HG03135 (cell line): Measurements from ENCODE around the gene RPL36A.

Experiments
- ATAC-seq: cut with Tn5 transposase; IDR thresholded peaks from one replicate; pipeline ENCODE4 v1.9.1; 2021; ENCODE audit warnings: mild to moderate bottlenecking, moderate library complexity; ENCODE audit not compliant: unreplicated experiment

RPL36A gene

DNA sequence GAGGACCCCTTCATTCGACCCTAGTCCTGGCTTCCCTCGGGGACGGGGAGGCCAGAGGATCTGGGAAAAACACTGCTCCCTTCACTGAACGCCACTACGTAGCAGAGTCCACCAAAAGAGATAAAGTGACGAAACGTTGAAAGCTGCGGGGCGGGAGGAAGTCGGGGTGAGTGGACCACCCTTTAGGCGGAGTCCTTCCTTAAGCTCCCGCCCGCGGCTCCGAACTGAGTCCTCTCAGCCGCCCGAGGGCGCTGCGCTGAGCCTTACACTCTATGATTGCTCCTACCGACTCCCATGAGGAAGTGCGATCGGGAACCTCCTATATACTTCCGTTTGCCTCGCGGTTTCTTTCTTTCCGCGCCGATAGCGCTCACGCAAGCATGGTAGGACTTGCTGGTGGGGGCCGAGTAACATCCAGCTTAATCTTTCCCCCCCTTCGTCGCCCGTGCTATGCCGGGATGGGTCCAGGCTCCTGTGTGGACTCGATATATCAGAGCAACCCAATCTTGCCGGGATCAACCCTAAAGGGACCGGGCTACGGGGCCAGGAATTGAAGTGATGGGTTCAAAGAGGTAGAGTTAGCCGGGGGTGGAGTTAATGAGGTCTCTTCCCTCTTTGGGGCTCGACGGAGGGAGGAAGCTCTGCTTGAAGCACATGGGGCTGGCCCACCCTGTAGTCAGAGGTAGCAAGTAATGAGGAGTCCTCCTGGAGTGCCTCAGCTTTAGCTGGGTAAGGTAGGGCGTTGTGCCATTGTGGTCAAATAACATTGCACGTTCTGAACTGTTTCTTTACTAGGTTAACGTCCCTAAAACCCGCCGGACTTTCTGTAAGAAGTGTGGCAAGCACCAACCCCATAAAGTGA is at the start of gene RPL36A:
Gene RPL36A, plus strand, starts transcription at position 348 of the 862 bp plus-strand sequence. Its CDS starts 33 bp downstream, at position 381.
- peak; percentile 79 for ATAC-seq

DNA sequence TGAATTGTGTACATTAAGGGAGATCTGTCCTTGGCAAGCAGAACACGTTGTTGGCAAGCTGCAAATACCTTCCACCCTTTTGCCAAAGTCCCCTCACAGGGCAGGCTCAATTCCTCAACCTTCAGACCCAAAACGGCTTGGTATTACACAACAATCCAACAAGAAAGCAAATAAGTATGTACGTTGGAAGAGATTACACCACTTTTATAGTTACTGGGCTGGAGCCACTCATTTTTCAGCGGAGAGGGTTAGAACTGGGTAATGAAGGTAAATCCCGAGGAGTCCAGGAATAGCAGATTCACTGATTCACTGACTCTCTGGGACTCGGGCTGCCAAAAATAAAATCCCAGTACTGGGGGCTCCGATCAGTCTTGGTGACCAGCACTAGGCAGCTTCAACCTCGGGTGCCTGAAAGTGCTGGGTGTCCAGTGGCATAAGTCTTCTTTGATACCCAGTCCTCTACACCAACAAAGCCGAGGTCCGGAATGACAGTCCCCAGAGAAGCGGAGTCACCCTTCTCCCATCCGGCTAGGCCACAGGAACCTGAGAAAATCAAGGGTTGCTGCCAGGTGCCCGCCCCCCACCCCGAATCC is 42.9 kb upstream of the RPL36A start:
- peak; percentile 14 for ATAC-seq

DNA sequence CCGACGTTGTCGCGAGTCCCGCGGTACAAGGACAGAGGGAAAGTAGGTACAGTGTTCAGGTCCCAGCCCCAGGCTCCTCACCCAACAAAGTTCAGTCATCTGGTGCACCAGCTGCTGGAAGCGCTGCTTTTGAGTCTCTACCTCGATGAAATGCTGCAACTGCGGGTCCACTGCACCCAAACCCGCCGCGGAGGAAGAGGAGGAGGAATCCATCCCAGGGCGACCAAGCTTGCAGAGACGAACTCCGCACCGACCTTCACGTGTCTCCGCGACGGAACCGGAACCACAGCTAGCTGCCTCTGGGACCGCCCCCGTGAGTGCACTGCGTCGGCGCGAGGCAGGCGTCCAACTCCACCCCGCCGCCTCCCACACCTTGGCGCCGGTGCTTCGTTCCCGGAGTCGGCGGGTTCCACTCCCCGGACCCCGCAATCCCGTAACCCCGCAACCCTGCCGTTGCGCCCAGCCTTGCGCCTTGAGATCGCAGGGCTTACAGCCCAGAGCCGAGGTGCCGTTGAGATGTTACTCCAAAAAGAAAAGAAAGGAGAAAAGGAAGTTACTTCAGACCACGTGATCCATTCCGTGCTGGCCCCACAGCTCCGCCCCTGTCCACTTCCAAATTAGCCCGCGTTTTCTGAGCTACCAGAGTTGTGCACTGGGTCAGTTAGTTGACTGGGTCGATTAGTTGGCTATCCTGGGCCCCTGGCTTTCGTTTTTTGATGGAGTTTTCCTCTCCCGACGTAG is 42.2 kb upstream of the RPL36A start, which contains the start of gene TIMM8A:
Gene TIMM8A, minus strand, starts transcription at position 291 of the 741 bp plus-strand sequence. Its CDS starts 78 bp downstream, at position 213.
- peak; percentile 97 for ATAC-seq

DNA sequence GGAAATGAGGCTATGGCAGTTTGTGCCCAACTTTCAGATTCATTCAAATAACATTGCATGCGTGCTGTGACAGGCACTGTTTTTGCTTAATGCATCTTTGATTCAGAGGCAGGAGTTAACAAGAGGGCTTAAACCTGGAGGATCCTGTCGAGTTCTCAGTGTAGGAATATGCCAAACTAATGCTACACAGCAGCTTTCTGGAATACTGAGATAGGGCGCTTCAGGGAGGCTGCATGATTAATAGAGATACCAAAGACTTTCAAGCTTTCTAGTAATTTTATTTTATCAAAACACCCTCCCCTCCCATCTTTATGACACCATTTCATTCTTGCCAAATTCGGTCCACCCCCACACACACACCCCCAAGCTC is 41.6 kb upstream of the RPL36A start:
- ATAC-seq, result no peak

DNA sequence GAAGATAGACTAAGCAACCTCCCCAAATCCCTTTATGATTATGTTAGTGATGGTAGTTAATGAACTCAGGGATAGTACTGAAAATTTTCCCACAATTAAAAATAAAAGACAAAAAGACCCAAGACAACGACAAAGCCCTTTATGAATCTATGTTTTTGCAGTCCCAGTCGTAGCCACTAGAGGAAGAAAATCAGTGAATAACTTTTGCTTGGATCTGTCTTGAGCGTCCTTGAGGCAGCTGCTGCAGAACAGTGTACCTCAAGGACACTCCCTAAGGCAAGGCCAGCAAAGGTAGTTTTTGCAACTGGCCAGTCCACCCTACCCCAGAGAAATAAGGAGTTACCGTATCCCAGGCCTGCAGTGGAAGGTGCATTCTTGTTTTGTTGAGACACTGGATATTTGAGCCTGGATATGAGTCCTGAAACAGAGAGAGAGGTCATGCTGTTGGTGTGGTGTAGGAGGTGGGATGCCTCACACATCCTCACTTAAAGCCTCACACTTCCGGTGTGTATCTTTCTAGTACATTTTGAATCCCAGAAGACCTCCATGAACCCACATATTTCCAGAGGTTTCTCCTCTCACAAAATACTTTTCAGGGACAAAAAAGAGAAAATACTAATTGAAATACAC is 33.5 kb upstream of the RPL36A start:
- ATAC-seq, result no peak

DNA sequence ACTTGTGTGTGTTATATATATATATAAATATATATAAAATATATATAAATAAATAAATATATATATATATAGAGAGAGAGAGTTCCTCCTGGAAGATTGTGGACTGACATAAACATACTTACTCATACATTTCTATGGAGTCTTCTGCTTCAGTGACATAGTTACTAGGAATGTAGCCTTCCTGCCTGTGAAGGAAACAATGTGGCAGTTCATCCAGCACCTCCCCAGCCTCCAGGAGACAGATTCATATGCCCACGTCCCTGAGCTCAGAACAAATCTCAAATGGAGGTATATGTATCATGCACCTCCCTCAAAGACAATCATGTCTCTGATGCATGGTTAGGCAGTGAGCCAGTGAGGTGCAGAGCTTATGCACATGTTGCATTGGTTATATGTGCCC is 30.8 kb upstream of the RPL36A start:
- no peak for ATAC-seq

DNA sequence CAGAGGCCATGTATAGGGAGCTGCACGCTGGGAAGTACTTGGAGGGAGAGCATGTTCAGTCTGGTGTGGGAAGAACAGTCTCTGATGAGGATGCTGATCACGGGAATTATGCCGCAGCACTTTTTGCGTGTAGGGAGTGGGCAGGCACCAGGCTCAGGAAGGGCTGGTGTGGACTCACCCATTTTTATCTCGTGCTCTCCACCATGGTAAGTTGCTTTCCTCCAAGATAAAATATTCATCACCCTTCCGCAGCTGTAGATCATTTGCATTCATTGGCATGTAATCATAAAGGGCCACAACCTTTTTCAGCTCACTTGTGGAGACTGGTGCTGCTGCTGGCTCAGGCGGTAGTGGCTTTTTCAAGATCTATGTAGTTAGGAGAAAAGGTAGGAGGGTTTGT is 30.4 kb upstream of the RPL36A start:
- no peak for ATAC-seq

DNA sequence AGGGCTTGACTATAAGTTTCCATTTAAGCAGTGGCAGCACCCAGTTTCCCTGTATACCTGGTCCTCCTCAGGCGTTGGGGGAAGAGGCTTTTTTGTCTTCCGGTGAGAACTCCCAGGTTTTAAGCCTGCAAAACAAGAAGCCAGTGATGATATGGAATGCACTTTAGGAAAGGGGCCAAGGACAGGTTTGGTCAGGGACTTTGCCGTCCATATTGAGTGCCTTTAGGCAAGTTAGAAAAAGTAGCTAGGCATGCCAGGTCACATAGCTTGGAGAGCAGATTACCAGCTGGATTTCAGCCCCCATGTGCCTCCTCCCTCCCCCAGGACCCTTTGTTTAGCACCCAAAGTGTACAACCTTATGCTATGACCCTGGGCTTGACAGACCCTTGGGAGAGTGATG is 28.7 kb upstream of the RPL36A start:
- ATAC-seq, result no peak

DNA sequence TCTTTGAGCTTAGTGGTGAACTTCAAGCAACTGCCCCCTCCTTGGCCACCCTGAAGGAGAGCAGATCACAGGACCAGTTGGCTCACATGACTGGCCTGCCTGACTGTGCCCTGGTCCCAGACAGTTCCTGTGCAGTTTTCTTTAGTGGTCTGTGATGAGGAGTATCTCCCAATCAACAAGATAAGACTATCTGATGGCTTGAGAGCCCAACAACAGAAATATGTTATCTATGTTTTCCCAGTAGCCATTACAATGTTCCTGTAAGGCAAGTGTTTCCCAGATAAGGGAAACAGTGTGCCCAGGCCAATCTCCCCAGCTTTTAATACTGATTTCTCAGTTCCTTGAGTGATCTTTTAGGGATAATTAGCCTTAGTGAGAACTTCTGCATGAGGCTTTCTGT is 28.1 kb upstream of the RPL36A start:
- no peak for ATAC-seq

DNA sequence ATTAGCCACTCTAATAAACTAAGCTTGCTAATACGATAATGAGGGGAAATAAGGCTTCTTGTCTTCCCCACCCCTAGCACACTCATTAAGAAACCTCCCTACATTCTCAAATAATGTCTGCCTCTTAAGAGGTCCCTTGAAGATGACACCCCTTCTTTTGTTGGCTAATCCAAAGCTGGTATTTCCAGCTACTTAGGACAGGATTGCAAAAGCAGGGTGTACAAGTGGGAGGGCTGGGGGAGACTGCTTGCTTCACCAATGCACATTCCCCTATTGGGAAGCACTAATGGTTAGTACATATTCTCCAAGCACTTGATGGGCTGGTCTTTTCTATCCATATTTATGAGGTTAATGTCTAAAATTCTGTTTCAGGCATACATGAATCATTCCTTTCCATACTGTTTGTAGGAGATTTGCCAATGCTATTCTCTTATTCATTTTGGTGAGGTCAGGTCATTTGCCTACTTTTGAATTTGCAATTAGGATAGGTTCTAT is 25.5 kb upstream of the RPL36A start:
- ATAC-seq, result no peak

DNA sequence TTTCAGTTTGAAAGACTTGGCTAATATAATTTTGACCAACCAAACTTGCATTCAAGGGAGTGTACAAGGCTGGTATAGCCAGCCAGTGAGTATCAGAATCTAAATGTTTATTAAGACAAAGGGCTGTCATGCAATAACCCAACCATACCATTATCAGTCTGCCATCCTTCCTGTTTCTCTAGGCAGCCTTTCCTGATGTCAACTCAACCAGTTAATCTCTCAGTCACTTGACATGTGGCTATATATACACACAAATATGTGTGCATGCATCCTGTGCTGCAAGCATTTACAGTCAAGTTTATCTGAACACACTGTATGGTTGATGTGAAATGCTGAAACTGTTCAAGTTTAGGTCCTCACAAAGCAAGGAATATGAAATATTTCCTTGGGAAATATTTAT is 22.0 kb upstream of the RPL36A start:
- no peak for ATAC-seq

DNA sequence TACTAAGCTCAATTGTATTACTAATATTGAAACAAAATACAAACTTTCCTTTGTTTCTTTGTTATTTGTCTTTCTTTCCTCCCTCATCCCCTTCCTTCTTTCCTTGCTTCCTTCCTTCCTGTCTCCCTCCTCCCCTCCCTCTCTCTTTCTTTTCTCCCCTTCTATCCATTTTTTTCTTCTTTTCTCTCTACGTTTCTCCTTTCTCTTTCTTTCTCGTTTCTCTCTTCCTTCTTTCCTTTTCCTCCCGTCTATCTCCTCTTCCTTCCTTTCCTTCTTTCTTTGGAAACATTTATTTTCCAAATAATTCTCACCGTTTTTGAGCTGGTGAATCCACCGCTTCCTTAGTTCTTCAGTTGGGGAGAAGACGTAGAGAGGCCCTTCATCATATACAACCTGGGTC is 21.1 kb upstream of the RPL36A start:
- no peak for ATAC-seq

DNA sequence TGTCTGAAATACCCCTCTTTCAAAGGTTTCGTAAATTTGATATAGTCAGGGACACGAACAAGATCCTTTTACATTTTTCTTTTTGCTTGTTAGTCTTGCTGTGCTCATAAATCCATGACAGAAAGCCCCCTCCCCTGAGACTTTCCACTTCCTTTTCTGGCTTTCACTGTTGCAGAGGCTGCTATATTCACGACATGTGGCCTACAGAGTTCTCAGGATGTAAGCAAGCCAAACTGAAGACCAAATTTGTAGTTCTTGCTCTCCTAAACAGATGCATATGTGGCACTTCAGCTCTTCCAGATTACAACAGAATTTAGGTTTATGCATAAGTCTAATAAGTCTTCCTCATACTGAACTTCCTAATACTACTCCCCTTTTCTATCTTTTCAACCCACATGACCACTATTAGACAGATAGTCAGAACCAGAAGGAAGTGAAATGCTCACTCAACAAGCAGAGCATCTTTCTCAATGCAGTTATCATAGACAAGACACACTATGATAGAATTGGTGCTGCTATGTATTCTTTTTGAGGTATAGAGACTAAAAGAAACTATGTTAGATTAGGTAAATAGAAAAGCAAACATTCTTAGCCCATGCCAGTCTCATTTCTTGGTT is 19.8 kb upstream of the RPL36A start:
- peak; percentile 50 for ATAC-seq

DNA sequence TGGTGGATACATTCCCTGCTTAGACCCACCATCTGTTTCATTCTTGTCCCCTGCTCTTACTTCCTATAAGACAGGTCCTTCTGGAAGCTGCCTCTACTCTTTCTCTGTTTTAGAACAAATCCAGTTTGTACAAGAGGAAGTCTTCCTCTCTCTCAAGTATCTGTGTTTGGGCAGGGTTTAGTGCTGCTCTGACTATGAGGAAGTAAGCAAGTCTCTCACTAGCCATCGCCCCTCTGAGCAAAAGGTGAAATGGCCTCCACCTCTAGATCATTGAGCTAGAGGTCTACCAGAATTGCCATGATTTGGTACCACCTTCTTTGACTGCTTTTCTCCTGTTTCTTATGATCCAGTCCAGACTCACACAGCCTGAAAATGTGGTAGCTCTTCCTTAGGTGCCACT is 13.3 kb upstream of the RPL36A start:
- no peak for ATAC-seq

DNA sequence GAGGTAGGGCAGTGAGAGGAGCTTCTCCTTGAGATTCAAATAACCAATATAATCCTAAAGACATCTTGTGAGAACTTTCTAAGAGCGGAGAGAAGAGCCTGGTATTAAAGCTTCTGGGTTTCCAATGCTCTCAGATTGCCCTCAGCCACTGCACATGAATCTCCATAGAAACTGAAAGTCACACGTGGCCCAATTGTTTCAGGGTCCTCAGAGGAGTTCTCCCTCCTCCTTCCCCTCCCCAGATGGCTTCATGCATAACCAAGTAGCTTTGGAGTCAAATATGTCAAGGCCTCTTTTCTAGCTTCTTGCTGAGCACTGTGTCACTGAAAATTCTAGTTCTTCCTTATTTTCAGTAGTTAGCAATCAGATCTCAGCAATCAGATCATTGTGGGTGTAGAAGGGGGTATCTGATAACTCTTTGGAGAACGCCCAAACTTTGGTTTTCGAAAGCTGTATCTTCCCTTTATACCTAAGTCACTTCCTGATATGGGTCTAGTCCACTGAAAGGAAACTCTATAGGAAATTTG is 7.1 kb upstream of the RPL36A start:
- peak; percentile 65 for ATAC-seq

DNA sequence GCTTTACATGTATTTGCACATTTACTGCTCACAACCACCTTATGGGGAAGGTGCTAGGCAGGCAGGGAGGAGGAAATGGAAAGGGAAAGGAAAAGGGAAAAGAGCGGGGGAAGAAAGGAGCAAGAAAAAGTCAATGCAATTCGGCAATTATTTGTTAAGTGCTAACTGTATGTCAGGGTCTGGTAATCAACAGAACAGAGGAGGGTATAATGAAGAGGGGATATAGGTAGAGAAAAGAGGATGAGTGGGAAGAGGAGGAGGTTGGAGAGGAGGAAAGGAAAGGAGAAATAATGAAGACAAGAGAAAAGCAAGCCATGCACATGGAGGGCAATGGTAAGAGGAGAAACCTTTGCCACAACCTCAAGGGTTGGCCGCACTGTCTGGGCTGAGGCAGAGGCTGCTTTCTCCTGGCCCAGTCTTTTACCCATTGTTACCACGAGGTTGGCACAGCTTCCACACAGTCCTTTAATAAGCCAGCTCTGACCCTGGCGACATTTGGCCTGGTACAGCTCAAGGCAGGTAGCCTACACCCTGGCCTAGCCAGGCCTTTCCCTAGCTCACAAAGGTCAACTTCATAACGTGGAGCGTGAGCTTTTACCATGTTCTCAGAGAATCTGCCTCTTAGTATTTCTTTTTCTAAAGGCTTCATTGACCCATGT is 5.7 kb upstream of the RPL36A start:
- no peak for ATAC-seq

DNA sequence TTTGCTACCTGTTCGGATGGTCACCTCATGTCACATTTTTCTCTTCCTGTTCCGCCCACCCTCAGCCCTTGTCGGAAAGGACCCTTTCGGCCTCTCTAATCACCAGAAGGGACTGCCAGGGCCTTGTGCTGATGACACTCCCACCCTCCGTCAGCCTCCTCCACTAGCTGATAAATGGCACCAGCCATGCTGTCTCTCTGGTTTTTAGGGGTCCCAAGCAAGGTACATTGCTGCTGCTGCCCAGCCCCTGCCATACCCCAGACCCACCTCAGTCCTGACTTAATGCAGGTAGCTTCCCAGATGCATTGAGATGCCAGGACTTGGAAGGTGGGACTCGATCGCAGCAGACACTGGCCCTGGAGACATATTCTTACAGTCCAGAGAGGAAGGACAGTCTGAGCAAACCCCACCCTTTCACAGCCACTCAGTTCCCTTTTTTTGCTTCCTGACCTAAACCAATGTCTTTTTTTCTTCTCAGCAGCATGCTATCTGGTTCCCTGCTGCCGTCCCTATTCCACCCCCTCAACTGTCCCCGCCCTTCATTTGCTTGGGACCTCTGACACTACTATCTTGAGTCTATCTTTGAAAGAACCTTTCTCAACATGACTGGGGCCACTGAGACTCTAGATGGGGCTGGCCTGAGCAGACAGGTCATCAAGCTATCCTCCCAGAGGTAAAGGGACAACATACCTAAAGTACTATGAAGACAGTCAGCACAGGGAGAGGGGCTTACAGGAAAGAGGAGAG is 4.8 kb upstream of the RPL36A start, which contains the start of gene BTK:
Gene BTK, minus strand, starts transcription at position 397 of the 747 bp plus-strand sequence. CDS start 10,907 bp downstream, outside the sequence.
- peak; percentile 61 for ATAC-seq

DNA sequence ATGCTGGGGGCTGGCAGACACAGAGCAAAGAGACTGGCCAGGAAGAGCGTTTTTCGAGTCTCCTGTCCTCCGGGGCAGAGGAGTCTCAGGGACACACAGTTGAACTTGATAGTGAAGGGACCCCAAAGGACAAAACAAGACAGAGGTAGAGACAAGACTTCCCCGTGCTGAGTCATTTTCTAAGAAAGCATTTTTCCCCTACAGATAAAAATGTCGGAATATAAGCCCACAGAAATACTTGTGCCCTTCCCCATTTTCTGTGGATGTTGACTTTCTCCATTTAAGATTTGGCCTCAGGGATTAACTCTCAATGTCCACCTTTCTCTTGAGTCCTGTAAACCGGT is 4.3 kb upstream of the RPL36A start:
- no peak for ATAC-seq

DNA sequence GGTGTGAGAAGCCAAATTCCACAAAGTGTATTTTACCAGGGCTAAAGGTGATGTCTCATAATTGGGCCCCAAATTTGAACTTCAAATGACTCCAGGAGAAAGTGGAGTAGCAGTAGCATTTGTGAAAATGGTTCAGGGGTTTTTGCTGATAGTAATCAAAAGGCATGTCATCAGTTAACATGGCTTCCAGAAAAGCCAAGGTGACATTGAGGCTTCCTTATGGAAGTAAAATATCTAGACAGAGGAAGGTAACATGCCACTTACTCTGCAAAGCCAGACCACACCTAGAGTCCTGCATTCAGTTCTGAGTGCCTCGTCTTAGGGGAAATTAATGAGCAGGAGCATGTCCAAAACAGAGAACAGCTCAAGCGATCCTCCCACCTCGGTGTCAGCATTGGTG is 2.2 kb upstream of the RPL36A start:
- ATAC-seq, result no peak
